NT2/D1 (cell line): ENCODE results near the gene RAF1.
A peak's percentile ranks its signal among the peaks of the same experiment; 100 is the strongest.

Experiments
- DNase-seq: peaks from one replicate; pipeline ENCODE4 v3.0.0-alpha.2; 2011; ENCODE audit warnings: low read depth, low spot score
- H3K27me3 ChIP-seq: 2 replicates; pipeline ENCODE4 v1.6.0; 2011; ENCODE audit warnings: mild to moderate bottlenecking; ENCODE audit not compliant: insufficient read length, insufficient read depth
- H3K36me3 ChIP-seq: 2 replicates; pipeline ENCODE4 v1.6.1; 2011; ENCODE audit warnings: mild to moderate bottlenecking, low read length, mixed read lengths; ENCODE audit not compliant: insufficient read depth, insufficient read length
- H3K4me1 ChIP-seq: 2 replicates; pipeline ENCODE4 v1.5.1; 2011; ENCODE audit not compliant: insufficient read depth, insufficient read length
- H3K4me3 ChIP-seq: 2 replicates; pipeline ENCODE4 v1.5.1; 2011; ENCODE audit warnings: low read depth; ENCODE audit not compliant: insufficient read length
- H3K9ac ChIP-seq: 2 replicates; pipeline ENCODE4 v1.6.0; 2011; ENCODE audit warnings: low read depth; ENCODE audit not compliant: insufficient read length
- H3K9me3 ChIP-seq: 2 replicates; pipeline ENCODE4 v1.5.1; 2011; ENCODE audit warnings: mild to moderate bottlenecking, low read length; ENCODE audit not compliant: insufficient read depth
- SUZ12 ChIP-seq: IDR thresholded peaks from 2 replicates; pipeline ENCODE4 v1.6.1; 2011; ENCODE audit not compliant: insufficient read length, insufficient read depth; ENCODE audit errors: extremely low read depth
- YY1 ChIP-seq: IDR thresholded peaks from 2 replicates; pipeline ENCODE4 v1.6.1; 2011; ENCODE audit not compliant: insufficient read length, insufficient read depth
- ZNF274 ChIP-seq: IDR thresholded peaks from 2 replicates; pipeline ENCODE4 v1.6.1; 2011; ENCODE audit warnings: mild to moderate bottlenecking, low read depth, low read length

The RAF1 gene

GRCh38 chr3:12663936-12664908, at the start of gene RAF1:
RAF1 (minus strand) TSS chr3:12664117; CDS start chr3:12618721, 45,396 bp downstream.
- Histone ChIP-seq H3K4me1 (no peaks in the 10 kb centered on the region), H3K9ac (peak within 1 kb of the TSS; percentile 100), H3K36me3 (peaks cover 4% of the 10 kb centered on the region), H3K4me3 (peak within 1 kb of the TSS; percentile 98), H3K27me3 (no peaks in the 10 kb centered on the region), H3K9me3 (no peaks in the 10 kb centered on the region)
- peak; percentile 98 for DNase-seq
- TF ChIP-seq ZNF274: no peak
- no peak for TF ChIP-seq SUZ12
- TF ChIP-seq YY1: peak; percentile 75

- no peaks in the 10 kb centered on the region for H3K27me3 ChIP-seq
- H3K4me1 ChIP-seq: no peaks in the 10 kb centered on the region
- DNase-seq: no peak
- TF ChIP-seq ZNF274 (no peak), YY1 (no peak), SUZ12 (no peak)
- no peaks in the 10 kb centered on the region for H3K36me3 ChIP-seq
- no peaks in the 10 kb centered on the region for H3K9me3 ChIP-seq
- no peak overlapping the region for H3K4me3 ChIP-seq
- H3K9ac ChIP-seq: no peak overlapping the region
Observed at GRCh38 chr3:12710062-12710461, 46.1 kb upstream of the RAF1 start.

GRCh38 chr3:12709334-12709733, 45.4 kb upstream of the RAF1 start:
- no peaks in the 10 kb centered on the region for H3K4me1 ChIP-seq

GRCh38 chr3:12708584-12709192, 44.8 kb upstream of the RAF1 start:
- no peaks in the 10 kb centered on the region for H3K36me3 ChIP-seq
- TF ChIP-seq YY1: no peak
- TF ChIP-seq ZNF274: no peak
- TF ChIP-seq SUZ12: no peak
- H3K27me3 ChIP-seq: no peaks in the 10 kb centered on the region
- no peak overlapping the region for H3K4me3 ChIP-seq
- no peak overlapping the region for H3K9ac ChIP-seq
- DNase-seq: no peak
- H3K4me1 ChIP-seq: no peaks in the 10 kb centered on the region
- H3K9me3 ChIP-seq: no peaks in the 10 kb centered on the region

More at GRCh38 chr3:12709334-12709733, 45.4 kb upstream of the RAF1 start:
- Histone ChIP-seq H3K4me3 (no peak overlapping the region), H3K27me3 (no peaks in the 10 kb centered on the region), H3K9ac (no peak overlapping the region), H3K9me3 (no peaks in the 10 kb centered on the region), H3K36me3 (no peaks in the 10 kb centered on the region)
- TF ChIP-seq SUZ12 (no peak), YY1 (no peak), ZNF274 (no peak)
- no peak for DNase-seq

GRCh38 chr3:12707449-12707848, 43.5 kb upstream of the RAF1 start:
- Histone ChIP-seq H3K36me3 (no peaks in the 10 kb centered on the region), H3K9ac (no peak overlapping the region), H3K9me3 (no peaks in the 10 kb centered on the region), H3K4me1 (peaks cover 1% of the 10 kb centered on the region), H3K27me3 (no peaks in the 10 kb centered on the region), H3K4me3 (no peak overlapping the region)
- no peak for DNase-seq
- no peak for TF ChIP-seq SUZ12

GRCh38 chr3:12706504-12707253, 42.8 kb upstream of the RAF1 start:
- no peak overlapping the region for H3K9ac ChIP-seq
- H3K4me3 ChIP-seq: no peak overlapping the region
- H3K4me1 ChIP-seq: peaks cover 1% of the 10 kb centered on the region
- no peaks in the 10 kb centered on the region for H3K9me3 ChIP-seq
- no peaks in the 10 kb centered on the region for H3K36me3 ChIP-seq
- DNase-seq: peak; percentile 79
- no peaks in the 10 kb centered on the region for H3K27me3 ChIP-seq
- TF ChIP-seq SUZ12 (no peak), YY1 (no peak), ZNF274 (no peak)
